Muscle layer of duodenum (tissue), 2 donors: ENCODE results near the gene NDOR1.
A peak's percentile ranks its signal among the peaks of the same experiment; 100 is the strongest.

Source experiments
- H3K27ac ChIP-seq: one replicate; pipeline ENCODE4 v1.7.0; 2013; ENCODE audit warnings: mild to moderate bottlenecking, low read length
- H3K27me3 ChIP-seq: one replicate; pipeline ENCODE4 v1.7.0; 2013; ENCODE audit warnings: low read depth, mild to moderate bottlenecking, control low read depth, low read length
- H3K36me3 ChIP-seq, 2 donors: one replicate each; pipeline ENCODE4 v1.7.0; 2013; ENCODE audit warnings: low read length in 2 of 2, control low read depth in 1 of 2, mild to moderate bottlenecking in 1 of 2; ENCODE audit not compliant: insufficient read depth in 2 of 2, control insufficient read depth in 1 of 2
- H3K4me1 ChIP-seq, 2 donors: one replicate each; pipeline ENCODE4 v1.7.0; 2013; ENCODE audit warnings: low read length in 2 of 2, mild to moderate bottlenecking in 2 of 2, control low read depth in 1 of 2, moderate library complexity in 1 of 2; ENCODE audit not compliant: insufficient read depth in 2 of 2, control insufficient read depth in 1 of 2
- H3K4me3 ChIP-seq, 2 donors: one replicate each; pipeline ENCODE4 v1.7.0; 2013; ENCODE audit warnings: low read length in 2 of 2, low read depth in 1 of 2, mild to moderate bottlenecking in 1 of 2
- H3K9me3 ChIP-seq, 2 donors: one replicate each; pipeline ENCODE4 v1.7.0; 2013; ENCODE audit warnings: low read length in 2 of 2, control low read depth in 1 of 2, mild to moderate bottlenecking in 1 of 2; ENCODE audit not compliant: control insufficient read depth in 1 of 2
- donor health status: healthy.

Gene NDOR1

DNA sequence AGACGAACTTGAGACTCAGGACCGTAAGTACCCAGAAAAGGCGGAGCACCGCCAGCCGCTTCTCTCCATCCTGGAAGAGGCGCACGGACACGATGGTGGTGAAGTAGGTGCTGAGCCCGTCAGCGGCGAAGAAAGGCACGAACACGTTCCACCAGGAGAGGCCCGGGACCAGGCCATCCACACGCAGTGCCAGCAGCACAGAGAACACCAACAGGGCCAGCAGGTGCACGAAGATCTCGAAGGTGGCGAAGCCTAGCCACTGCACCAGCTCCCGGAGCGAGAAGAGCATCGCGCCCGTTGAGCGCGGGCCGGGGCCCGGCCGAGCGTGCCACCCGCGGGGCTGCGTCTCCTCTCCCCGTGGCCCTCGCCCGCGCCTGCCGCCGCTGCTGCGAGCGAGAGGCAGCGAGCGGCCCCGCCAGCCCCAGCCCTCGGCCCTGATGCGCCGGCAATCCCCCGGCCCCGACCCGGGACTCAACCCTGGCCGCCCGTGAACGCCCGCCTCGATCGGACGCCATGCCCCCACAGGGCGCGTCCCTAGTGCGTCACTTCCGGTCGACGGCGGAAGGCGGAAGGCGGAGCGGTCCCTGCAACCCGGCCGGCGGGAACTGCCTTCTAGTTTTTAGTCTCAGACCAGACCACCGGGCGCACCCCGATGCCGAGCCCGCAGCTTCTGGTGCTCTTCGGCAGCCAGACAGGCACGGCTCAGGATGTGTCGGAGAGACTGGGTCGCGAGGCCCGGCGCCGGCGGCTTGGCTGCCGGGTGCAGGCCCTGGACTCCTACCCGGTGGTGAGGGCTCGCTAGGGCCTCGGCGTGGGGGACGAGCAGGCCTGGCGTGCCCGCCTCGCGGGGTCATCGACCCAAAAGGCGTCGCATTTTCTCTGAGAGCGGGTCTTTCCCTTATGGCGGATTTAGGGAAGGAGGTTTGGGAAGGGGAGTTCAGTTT is at the start of gene NDOR1, which contains the start of gene TMEM203:
NDOR1 (plus strand) TSS at position 575 of the 944 bp plus-strand sequence; CDS start at position 653, 78 bp downstream.
TMEM203 (minus strand) TSS at position 523 of the 944 bp plus-strand sequence; CDS start at position 289, 234 bp downstream.
- peaks cover 21 to 58% of the 10 kb centered on the region in 2 donors for H3K4me1 ChIP-seq

DNA sequence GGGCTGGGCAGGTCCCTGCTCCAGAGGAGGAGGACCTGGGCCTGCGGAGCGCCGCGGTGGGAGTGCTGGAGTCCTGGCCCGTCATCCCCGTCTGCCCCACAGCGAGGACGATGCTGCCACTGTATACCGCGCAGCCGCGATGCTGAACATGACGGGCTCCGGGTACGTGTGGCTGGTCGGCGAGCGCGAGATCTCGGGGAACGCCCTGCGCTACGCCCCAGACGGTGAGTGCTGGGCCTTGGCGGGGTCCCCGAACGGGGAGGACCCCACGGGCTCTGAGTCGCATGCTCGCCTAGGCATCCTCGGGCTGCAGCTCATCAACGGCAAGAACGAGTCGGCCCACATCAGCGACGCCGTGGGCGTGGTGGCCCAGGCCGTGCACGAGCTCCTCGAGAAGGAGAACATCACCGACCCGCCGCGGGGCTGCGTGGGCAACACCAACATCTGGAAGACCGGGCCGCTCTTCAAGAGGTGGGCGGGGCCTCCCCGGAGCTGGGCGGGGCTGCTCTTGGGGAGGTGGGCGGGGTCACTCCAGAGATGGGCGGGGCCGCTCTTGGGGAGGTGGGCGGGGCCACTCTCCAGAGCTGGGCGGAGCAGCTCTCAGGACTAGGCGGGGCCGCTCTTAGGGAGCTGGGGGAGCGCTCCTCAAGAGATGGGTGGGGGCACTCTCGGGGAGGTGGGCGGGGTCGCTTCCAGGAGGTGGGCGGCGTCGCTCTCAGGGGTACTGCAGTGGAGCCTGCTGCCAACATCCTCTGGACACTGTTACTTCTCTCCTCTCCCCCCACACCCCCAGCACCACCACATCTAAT is 48.7 kb upstream of the NDOR1 start:
- H3K9me3 ChIP-seq = no peaks in the 10 kb centered on the region
- H3K4me1 ChIP-seq = peaks cover 0 to 18% of the 10 kb centered on the region in 2 donors
- H3K4me3 ChIP-seq = peak overlapping the region in 1 of 2 donors; percentile 28
- H3K36me3 ChIP-seq = no peaks in the 10 kb centered on the region
- peaks cover 38% of the 10 kb centered on the region for H3K27me3 ChIP-seq
- no peak overlapping the region for H3K27ac ChIP-seq

More for the DNA sequence above, at the start of gene NDOR1, which contains the start of gene TMEM203:
- Histone ChIP-seq H3K9me3 (no peaks in the 10 kb centered on the region), H3K36me3 (peaks cover 0 to 10% of the 10 kb centered on the region in 2 donors), H3K27ac (peak within 1 kb of the TSS; percentile 69), H3K4me3 (peak within 1 kb of the TSS; percentile 84 to 98), H3K27me3 (no peaks in the 10 kb centered on the region)

DNA sequence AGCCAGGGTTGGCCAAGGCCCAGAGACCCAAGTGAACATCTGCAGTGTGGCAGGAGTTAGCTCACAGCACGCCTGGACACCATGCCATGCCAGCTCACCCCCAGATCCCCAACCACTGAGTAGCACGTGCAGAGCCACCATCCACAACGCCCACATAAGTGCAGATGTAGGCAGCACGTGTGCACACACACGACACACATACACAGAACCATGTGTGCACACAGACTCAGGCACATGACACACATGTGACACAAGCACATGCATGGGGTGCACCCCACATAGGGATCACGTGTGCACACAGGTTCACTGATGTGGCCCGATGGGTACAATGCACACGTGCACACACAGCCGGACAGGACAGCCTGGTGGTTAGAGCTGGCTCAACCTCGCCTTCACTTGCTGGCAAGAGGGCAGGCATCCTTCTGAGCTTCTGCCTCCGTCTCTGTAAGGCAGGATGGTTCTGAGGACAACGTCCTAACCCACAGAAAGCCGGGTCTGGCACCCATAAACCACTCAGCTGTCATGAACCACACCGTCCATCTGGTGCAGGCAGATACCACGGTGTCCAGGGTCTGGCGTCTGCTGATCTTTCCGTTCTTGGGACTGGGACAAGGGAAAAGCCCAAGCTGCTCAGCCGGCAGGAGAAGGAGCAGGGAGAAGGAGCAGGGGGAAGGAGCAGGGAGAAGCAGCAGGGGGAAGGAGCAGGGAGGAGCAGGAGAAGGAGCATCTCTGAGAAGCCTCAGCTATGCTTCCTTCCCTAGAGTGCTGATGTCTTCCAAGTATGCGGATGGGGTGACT is 47.7 kb upstream of the NDOR1 start:
- Histone ChIP-seq H3K27me3 (peaks cover 43% of the 10 kb centered on the region), H3K9me3 (no peaks in the 10 kb centered on the region)

DNA sequence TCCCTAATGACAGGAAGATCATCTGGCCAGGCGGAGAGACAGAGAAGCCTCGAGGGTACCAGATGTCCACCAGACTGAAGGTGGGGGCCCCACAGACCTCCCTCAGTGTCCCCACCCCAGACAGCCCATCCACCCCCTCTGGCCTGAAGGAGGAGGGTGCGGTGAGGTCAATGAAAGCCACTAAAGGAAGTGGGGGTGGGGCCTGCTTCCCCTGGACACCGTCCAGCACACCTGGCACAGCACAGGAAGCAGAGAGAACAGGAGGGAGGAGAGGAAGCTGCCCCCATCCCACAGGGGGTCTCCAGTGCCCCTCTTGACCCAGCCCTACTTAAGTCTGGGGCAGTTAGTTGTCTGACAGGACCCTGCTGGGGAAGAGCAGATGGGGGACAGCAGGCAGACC is 46.9 kb upstream of the NDOR1 start:
- peaks cover 49% of the 10 kb centered on the region for H3K27me3 ChIP-seq
- no peak overlapping the region for H3K4me3 ChIP-seq
- H3K4me1 ChIP-seq = peaks cover 0 to 36% of the 10 kb centered on the region in 2 donors
- no peaks in the 10 kb centered on the region for H3K36me3 ChIP-seq
- no peak overlapping the region for H3K27ac ChIP-seq
- H3K9me3 ChIP-seq = no peaks in the 10 kb centered on the region

More for the DNA sequence above, 47.7 kb upstream of the NDOR1 start:
- Histone ChIP-seq H3K27ac (no peak overlapping the region), H3K4me1 (peaks cover 0 to 28% of the 10 kb centered on the region in 2 donors), H3K36me3 (no peaks in the 10 kb centered on the region), H3K4me3 (no peak overlapping the region)

- Histone ChIP-seq H3K27ac (no peak overlapping the region), H3K27me3 (peaks cover 55% of the 10 kb centered on the region), H3K4me1 (peaks cover 0 to 38% of the 10 kb centered on the region in 2 donors), H3K36me3 (no peaks in the 10 kb centered on the region), H3K4me3 (no peak overlapping the region), H3K9me3 (no peaks in the 10 kb centered on the region)
Observed at GRCh38 chr9:137159105-137160053, 46.1 kb upstream of the NDOR1 start.

DNA sequence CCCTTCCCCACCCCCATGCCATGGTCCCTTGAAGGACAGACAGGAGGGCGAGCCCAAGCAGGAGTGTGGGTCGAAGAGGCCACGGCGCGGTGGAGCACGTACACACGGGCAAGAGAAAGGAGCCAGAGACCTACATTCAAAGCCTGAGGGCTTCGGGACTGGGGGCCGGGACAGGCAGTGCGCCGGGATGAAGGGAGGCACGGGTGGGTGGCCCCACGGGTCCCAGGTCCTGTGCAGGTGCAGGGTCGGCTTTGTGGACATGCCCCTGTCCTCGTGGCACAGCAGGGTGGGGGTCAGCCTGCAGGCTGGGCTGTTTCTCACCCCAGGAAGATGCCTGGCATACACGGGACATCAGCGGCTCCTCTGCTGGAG is 45.5 kb upstream of the NDOR1 start:
- peaks cover 0 to 38% of the 10 kb centered on the region in 2 donors for H3K4me1 ChIP-seq

GRCh38 chr9:137160716-137161557 is 44.6 kb upstream of the NDOR1 start:
- H3K4me3 ChIP-seq = no peak overlapping the region
- no peaks in the 10 kb centered on the region for H3K9me3 ChIP-seq
- H3K27me3 ChIP-seq = peaks cover 56% of the 10 kb centered on the region
- peaks cover 0 to 38% of the 10 kb centered on the region in 2 donors for H3K4me1 ChIP-seq
- H3K36me3 ChIP-seq = no peaks in the 10 kb centered on the region
- no peak overlapping the region for H3K27ac ChIP-seq

More for the DNA sequence above, 45.5 kb upstream of the NDOR1 start:
- peaks cover 56% of the 10 kb centered on the region for H3K27me3 ChIP-seq
- no peaks in the 10 kb centered on the region for H3K36me3 ChIP-seq
- H3K4me3 ChIP-seq = no peak overlapping the region
- no peaks in the 10 kb centered on the region for H3K9me3 ChIP-seq
- no peak overlapping the region for H3K27ac ChIP-seq

- Histone ChIP-seq H3K36me3 (no peaks in the 10 kb centered on the region), H3K27ac (no peak overlapping the region), H3K4me1 (peaks cover 0 to 30% of the 10 kb centered on the region in 2 donors), H3K9me3 (no peaks in the 10 kb centered on the region), H3K27me3 (peaks cover 57% of the 10 kb centered on the region), H3K4me3 (no peak overlapping the region)
Observed at GRCh38 chr9:137161558-137162486, 43.7 kb upstream of the NDOR1 start.
